BLaER1 treated with 17β-estradiol and CSF1 and Interleukin-3, amounts not matched to agents 10 nM and 100 nM (cell line): Measurements from ENCODE around the gene ARMCX4.
"Not testable (repeated sequence)": the region's sequence is repeated elsewhere in the genome, so short reads cannot be mapped to it uniquely, and the experiment has no call there.

Experiments used
- H3K27ac ChIP-seq, 11 experiments: shearing (Covaris generic); formaldehyde crosslinking; 2 replicates each; pipeline ENCODE4 v1.8.1; 2022
- H3K27me3 ChIP-seq, 11 experiments: shearing (Covaris generic); formaldehyde crosslinking; 2 replicates each; pipeline ENCODE4 v1.8.1; 2022
- H3K36me3 ChIP-seq, 11 experiments: shearing (Covaris generic); formaldehyde crosslinking; 2 replicates each; pipeline ENCODE4 v1.8.1; 2022
- H3K4me1 ChIP-seq, 10 experiments: shearing (Covaris generic); formaldehyde crosslinking; 2 replicates each; pipeline ENCODE4 v1.8.1; 2022
- H3K4me2 ChIP-seq, 11 experiments: shearing (Covaris generic); formaldehyde crosslinking; 2 replicates each; pipeline ENCODE4 v1.8.1; 2022
- H3K4me3 ChIP-seq, 10 experiments: shearing (Covaris generic); formaldehyde crosslinking; 2 replicates each; pipeline ENCODE4 v1.8.1; 2022
- H3K9ac ChIP-seq, 11 experiments: shearing (Covaris generic); formaldehyde crosslinking; 2 replicates each; pipeline ENCODE4 v1.8.1; 2022
- H3K9me3 ChIP-seq, 11 experiments: shearing (Covaris generic); formaldehyde crosslinking; replicated peaks in 1 of 11; 2 replicates each; pipeline ENCODE4 v1.8.1; 2022
- H4K20me1 ChIP-seq, 11 experiments: shearing (Covaris generic); formaldehyde crosslinking; 2 replicates each; pipeline ENCODE4 v1.8.1; 2022
- Cebpa-rat ChIP-seq, 11 experiments: shearing (Covaris generic); IDR thresholded peaks; 2 replicates each; pipeline ENCODE4 v1.8.1; 2022

ARMCX4 gene

GRCh38 chrX:101482296-101482695, 3.0 kb upstream of the ARMCX4 start:
- no peak overlapping the region for H3K27ac ChIP-seq
- H3K9ac ChIP-seq: no peak overlapping the region
- no peaks in the 10 kb centered on the region for H3K27me3 ChIP-seq
- H4K20me1 ChIP-seq: no peaks in the 10 kb centered on the region
- no peaks in the 10 kb centered on the region for H3K4me1 ChIP-seq
- TF ChIP-seq Cebpa-rat (IDR thresholded peaks at IDR 0.05): no peak
- H3K9me3 ChIP-seq: peaks cover 0 to 4% (median 0%) of the 10 kb centered on the region in 11 experiments; a peak in 1 of 22 replicates
- H3K4me2 ChIP-seq: no peak overlapping the region
- H3K4me3 ChIP-seq: no peak overlapping the region
- H3K36me3 ChIP-seq: no peaks in the 10 kb centered on the region

GRCh38 chrX:101483705-101484104, 1.6 kb upstream of the ARMCX4 start:
- no peak overlapping the region for H3K4me2 ChIP-seq
- H3K36me3 ChIP-seq: no peaks in the 10 kb centered on the region
- H3K4me1 ChIP-seq: no peaks in the 10 kb centered on the region
- no peak for TF ChIP-seq Cebpa-rat (IDR thresholded peaks at IDR 0.05)
- H3K27ac ChIP-seq: no peak overlapping the region
- no peak overlapping the region for H3K9ac ChIP-seq
- H3K4me3 ChIP-seq: no peak overlapping the region
- no peaks in the 10 kb centered on the region for H4K20me1 ChIP-seq
- no peaks in the 10 kb centered on the region for H3K27me3 ChIP-seq
- peaks cover 0 to 4% (median 0%) of the 10 kb centered on the region in 11 experiments; a peak in 1 of 22 replicates for H3K9me3 ChIP-seq

- H3K9ac ChIP-seq: no peak overlapping the region
- TF ChIP-seq Cebpa-rat (IDR thresholded peaks at IDR 0.05): no peak
- no peaks in the 10 kb centered on the region for H4K20me1 ChIP-seq
- H3K27ac ChIP-seq: no peak overlapping the region
- H3K4me2 ChIP-seq: no peak overlapping the region
- H3K9me3 ChIP-seq: peaks cover 0 to 4% (median 0%) of the 10 kb centered on the region in 11 experiments; a peak in 1 of 22 replicates
- H3K36me3 ChIP-seq: no peaks in the 10 kb centered on the region
- no peaks in the 10 kb centered on the region for H3K4me1 ChIP-seq
- no peak overlapping the region for H3K4me3 ChIP-seq
- no peaks in the 10 kb centered on the region for H3K27me3 ChIP-seq
Measured at GRCh38 chrX:101484135-101484534, 1.1 kb upstream of the ARMCX4 start.

GRCh38 chrX:101488796-101489195, 3.5 kb downstream of the ARMCX4 start:
- Histone ChIP-seq H3K9ac (no peak overlapping the region), H3K4me3 (no peak overlapping the region), H3K27ac (no peak overlapping the region), H3K27me3 (no peaks in the 10 kb centered on the region), H3K36me3 (no peaks in the 10 kb centered on the region), H3K4me1 (no peaks in the 10 kb centered on the region), H3K4me2 (no peak overlapping the region), H3K9me3 (peaks cover 0 to 27% (median 6%) of the 10 kb centered on the region in 11 experiments; a peak in 7 of 22 replicates), H4K20me1 (no peaks in the 10 kb centered on the region)
- no peak for TF ChIP-seq Cebpa-rat (IDR thresholded peaks at IDR 0.05)

GRCh38 chrX:101491943-101492342, 6.7 kb downstream of the ARMCX4 start:
- no peaks in the 10 kb centered on the region for H3K27me3 ChIP-seq
- H3K4me3 ChIP-seq: no peak overlapping the region
- H4K20me1 ChIP-seq: no peaks in the 10 kb centered on the region
- H3K9me3 ChIP-seq: peaks cover 0 to 27% (median 6%) of the 10 kb centered on the region in 11 experiments; a peak in 7 of 22 replicates
- H3K36me3 ChIP-seq: no peaks in the 10 kb centered on the region
- H3K4me1 ChIP-seq: no peaks in the 10 kb centered on the region
- no peak overlapping the region for H3K27ac ChIP-seq
- no peak overlapping the region for H3K4me2 ChIP-seq
- H3K9ac ChIP-seq: no peak overlapping the region
- TF ChIP-seq Cebpa-rat (IDR thresholded peaks at IDR 0.05): no peak

GRCh38 chrX:101493225-101493624, 8.0 kb downstream of the ARMCX4 start:
- no peaks in the 10 kb centered on the region for H3K27me3 ChIP-seq
- H3K4me1 ChIP-seq: no peaks in the 10 kb centered on the region
- H3K36me3 ChIP-seq: no peaks in the 10 kb centered on the region
- H3K4me2 ChIP-seq: no peak overlapping the region
- no peak overlapping the region for H3K27ac ChIP-seq
- TF ChIP-seq Cebpa-rat (IDR thresholded peaks at IDR 0.05): no peak
- H3K4me3 ChIP-seq: no peak overlapping the region
- H3K9ac ChIP-seq: no peak overlapping the region
- peaks cover 0 to 27% (median 6%) of the 10 kb centered on the region in 11 experiments; a peak in 7 of 22 replicates for H3K9me3 ChIP-seq
- H4K20me1 ChIP-seq: no peaks in the 10 kb centered on the region

- H3K4me3 ChIP-seq, H4K20me1 ChIP-seq, H3K4me2 ChIP-seq, H3K36me3 ChIP-seq, H3K27me3 ChIP-seq, H3K27ac ChIP-seq, H3K9ac ChIP-seq, H3K4me1 ChIP-seq: not testable (repeated sequence)
- H3K9me3 ChIP-seq: peaks cover 10 to 28% (median 19%) of the 10 kb centered on the region in 11 experiments; a peak in 20 of 22 replicates
Measured at GRCh38 chrX:101502929-101503328, 17.7 kb downstream of the ARMCX4 start.

- H3K4me3 ChIP-seq: no peak overlapping the region
- no peaks in the 10 kb centered on the region for H3K36me3 ChIP-seq
- H3K4me2 ChIP-seq: no peak overlapping the region
- no peaks in the 10 kb centered on the region for H4K20me1 ChIP-seq
- H3K4me1 ChIP-seq: no peaks in the 10 kb centered on the region
- H3K9me3 ChIP-seq: peaks cover 0 to 9% (median 1%) of the 10 kb centered on the region in 11 experiments; a peak in 11 of 22 replicates
- TF ChIP-seq Cebpa-rat (IDR thresholded peaks at IDR 0.05): no peak
- no peaks in the 10 kb centered on the region for H3K27me3 ChIP-seq
- no peak overlapping the region for H3K27ac ChIP-seq
- H3K9ac ChIP-seq: no peak overlapping the region
Measured at GRCh38 chrX:101507372-101507771, 22.1 kb downstream of the ARMCX4 start.

- H3K9ac ChIP-seq: no peak overlapping the region
- H3K4me2 ChIP-seq: no peak overlapping the region
- no peak overlapping the region for H3K27ac ChIP-seq
- H3K9me3 ChIP-seq: 0 out of 22 replicates have a peak, but pooled peaks cover 0 to 7% (median 0%) of the 10 kb centered on the region in 11 experiments
- H4K20me1 ChIP-seq: no peaks in the 10 kb centered on the region
- no peak for TF ChIP-seq Cebpa-rat (IDR thresholded peaks at IDR 0.05)
- H3K36me3 ChIP-seq: no peaks in the 10 kb centered on the region
- no peaks in the 10 kb centered on the region for H3K27me3 ChIP-seq
- H3K4me1 ChIP-seq: no peaks in the 10 kb centered on the region
- H3K4me3 ChIP-seq: no peak overlapping the region
Measured at GRCh38 chrX:101507986-101508385, 22.7 kb downstream of the ARMCX4 start.

- Histone ChIP-seq H3K9ac (no peak overlapping the region), H4K20me1 (no peaks in the 10 kb centered on the region), H3K27ac (no peak overlapping the region), H3K9me3 (peaks cover 0 to 9% (median 0%) of the 10 kb centered on the region in 11 experiments; a peak in 2 of 22 replicates), H3K36me3 (no peaks in the 10 kb centered on the region), H3K4me1 (no peaks in the 10 kb centered on the region), H3K27me3 (no peaks in the 10 kb centered on the region), H3K4me2 (no peak overlapping the region), H3K4me3 (no peak overlapping the region)
- TF ChIP-seq Cebpa-rat (IDR thresholded peaks at IDR 0.05): no peak
Measured at GRCh38 chrX:101530944-101531343, 45.7 kb downstream of the ARMCX4 start.
